Activated T-cell treated with anti-CD3 and anti-CD28 coated beads for 1 hour (primary cell): ENCODE results near the gene SIAH3.
A peak's percentile ranks its signal among the peaks of the same experiment; 100 is the strongest.

Experiments
- DNase-seq: peaks from one replicate; pipeline ENCODE4 v3.0.0-alpha.2; 2020; ENCODE audit warnings: low read depth

SIAH3 gene

DNA sequence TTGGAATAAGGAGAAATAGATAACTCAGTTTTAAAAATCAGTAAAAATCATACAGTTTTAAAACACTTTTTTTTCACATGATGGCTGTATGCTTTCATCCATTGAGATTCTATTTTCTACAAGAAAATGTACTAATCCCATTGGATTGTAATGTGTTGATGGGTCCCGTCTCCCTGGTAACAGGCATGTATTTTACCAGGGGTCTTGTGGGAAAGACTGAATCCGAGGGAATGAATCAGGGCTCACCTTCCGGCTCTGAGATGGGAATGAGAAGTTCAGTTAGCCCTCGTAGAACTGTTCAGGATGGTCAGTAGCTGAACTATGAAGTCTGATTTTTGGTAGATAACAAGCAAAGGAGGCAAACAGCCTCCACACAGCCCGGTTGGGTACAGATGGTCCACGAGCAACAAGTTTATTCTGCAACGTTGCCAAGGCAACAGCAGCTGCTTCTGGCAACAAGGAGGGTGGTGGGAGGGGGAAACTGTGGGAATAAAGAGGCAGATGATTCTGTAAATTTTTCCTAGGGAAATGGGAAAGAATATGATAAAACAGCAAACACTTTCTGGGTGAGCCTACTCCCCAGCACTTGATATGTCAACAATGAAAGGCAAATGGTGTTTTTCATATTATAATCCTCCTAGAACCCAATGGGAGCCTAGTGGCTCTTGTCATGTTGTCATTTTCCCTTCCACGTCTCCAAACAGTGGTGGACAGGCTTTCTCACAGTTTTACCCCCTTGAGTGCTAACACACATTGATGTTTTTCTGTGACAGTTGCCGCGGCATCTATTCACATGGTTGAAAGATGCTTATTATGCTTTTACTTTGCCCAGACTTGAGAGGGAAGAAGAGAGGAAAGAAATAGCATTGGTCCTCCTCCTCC, 12.4 kb upstream of the SIAH3 start:
- no peak for DNase-seq

GRCh38 chr13:45861322-45861721, 9.8 kb upstream of the SIAH3 start:
- DNase-seq, result no peak

GRCh38 chr13:45860240-45860639, 8.7 kb upstream of the SIAH3 start:
- no peak for DNase-seq

DNA sequence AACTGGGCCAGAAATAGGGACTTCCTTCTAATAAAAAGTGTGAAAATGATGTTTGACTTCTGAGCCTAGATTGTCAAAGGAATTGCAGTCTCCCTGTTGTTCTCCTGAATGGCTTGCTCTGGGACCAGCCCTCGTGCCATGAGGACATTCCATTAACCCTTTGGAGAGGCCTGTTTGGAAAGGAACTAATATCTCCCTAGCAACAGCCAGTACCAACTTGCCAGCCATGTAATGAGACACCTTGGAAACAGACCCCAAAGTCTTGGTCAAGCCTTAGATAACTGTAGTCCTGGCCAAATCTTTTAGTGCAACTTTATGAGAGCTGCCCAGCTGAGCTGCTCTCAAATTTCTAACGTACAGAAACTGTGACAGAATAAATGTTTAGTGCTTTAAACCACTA, 8.2 kb upstream of the SIAH3 start:
- DNase-seq, result no peak

- no peak for DNase-seq
These were observed 941 bp upstream of the SIAH3 start for GRCh38 chr13:45852494-45852893.

DNA sequence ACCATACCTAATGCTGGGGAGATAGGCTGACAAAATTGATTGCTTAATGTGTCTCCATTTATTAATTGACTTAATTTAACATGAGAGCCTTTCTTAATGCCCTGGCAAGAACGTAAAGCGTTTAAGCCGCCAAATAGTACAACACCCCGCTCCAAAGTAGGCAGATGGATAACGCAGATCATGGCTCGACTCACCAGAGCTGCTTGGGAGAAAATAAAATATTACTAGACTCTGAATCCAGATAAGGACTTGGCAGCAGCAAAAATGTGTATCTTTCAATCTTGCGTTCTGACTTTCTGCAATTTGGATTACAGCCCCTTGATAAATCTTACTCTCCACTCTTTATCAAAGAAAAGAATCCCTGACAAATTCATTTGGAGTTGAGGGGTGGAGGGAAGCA, 403 bp upstream of the SIAH3 start:
- no peak for DNase-seq

GRCh38 chr13:45850027-45850613, 1.4 kb downstream of the SIAH3 start:
- DNase-seq, result no peak

DNA sequence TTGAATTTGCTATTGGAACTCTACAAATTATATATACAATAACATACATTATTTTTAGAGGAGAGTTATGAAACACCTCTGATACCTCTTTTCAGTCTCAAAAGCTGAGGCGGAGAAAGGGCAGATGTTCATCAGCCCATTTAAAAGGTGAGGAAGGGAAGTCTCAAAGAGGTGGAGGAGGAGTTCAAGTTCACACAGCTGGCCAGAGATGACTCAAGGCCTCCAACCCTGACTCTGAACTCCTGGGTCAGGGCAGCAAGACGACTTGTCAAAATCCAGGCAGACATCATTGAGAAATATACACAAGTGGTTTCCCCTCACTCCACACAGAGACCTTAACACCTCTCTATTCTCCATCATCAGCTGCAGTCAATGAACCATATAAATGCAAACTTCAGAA, 2.1 kb downstream of the SIAH3 start:
- DNase-seq, result no peak

GRCh38 chr13:45847554-45848224, 3.9 kb downstream of the SIAH3 start:
- DNase-seq, result peak; percentile 19

- DNase-seq, result no peak
These were observed 4.9 kb downstream of the SIAH3 start for GRCh38 chr13:45846681-45847080.

GRCh38 chr13:45838171-45838745, 13.3 kb downstream of the SIAH3 start:
- DNase-seq, result no peak

- no peak for DNase-seq
These were observed 14.4 kb downstream of the SIAH3 start for GRCh38 chr13:45837111-45837510.

- DNase-seq, result no peak
These were observed 17.1 kb downstream of the SIAH3 start for GRCh38 chr13:45834411-45834994.

DNA sequence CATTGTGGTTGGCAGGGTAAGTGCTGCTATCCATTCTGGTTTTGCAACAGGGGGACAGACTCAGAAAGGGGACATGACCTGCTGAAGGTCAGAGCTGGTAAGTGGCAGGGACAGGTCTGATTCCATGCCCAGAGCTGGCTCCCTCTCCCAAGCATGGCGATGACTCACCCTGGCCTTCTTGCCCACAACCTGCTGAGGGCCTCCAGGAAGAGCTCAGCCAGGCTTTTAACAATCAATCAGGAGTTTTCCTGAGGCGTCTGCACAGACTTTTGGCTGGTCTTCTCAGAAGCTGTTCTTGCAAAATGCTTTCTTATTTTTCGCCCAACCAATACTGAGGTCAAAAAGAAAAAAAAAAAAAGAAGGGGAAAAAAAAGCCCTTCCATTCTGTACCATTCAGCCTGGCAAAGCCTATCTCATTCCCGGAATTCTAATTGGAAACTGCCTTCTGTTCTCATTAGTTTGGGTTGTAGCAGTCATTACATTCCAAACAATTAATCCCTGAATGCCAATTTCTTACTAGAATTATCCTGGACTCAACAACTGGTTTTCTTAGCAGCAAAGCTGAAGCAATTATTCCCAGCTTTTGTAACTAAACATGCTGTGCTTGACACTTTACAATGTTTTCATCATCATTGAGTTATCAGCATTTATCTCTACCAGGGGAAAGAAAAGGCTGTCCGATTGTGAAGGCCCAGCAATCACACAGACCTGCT, 17.7 kb downstream of the SIAH3 start:
- DNase-seq, result no peak

GRCh38 chr13:45833242-45833641, 18.3 kb downstream of the SIAH3 start:
- DNase-seq, result no peak

- no peak for DNase-seq
These were observed 19.7 kb downstream of the SIAH3 start for GRCh38 chr13:45831851-45832250.

GRCh38 chr13:45830121-45830520, 21.4 kb downstream of the SIAH3 start:
- no peak for DNase-seq

DNA sequence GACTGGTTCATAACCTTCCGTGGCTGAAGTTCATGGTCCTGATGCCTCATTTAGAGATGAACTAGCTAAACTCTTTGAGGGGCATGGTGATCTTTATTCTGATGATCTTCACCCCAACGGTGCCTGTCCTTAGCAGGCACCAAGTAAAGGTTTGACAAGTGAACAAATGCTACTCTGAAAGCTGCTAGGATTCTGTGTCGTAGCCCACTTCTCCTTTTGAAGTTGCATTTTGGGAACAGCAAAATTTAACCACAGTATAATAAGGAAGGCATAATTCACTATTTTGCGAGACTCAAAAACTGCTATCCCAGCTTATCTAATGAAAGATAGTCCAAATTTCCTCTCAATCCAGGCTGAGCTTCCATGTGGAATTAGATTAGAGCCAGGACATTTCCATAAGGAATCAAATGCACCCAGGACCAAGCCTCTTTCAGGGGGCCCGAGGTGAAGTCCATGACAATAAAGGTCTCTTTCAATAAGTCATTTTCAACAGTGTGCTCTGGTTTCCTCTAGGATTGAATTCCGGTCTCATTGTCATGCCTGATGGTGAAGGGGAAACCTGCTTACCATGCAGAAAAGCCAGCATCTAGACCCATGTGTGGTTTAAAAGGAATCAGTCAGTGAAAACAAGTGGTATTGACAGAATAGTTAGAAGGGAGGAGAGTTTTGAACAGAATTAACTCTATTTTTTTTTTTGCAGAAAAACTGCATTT, 23.1 kb downstream of the SIAH3 start:
- no peak for DNase-seq

GRCh38 chr13:45827318-45827717, 24.2 kb downstream of the SIAH3 start:
- no peak for DNase-seq

DNA sequence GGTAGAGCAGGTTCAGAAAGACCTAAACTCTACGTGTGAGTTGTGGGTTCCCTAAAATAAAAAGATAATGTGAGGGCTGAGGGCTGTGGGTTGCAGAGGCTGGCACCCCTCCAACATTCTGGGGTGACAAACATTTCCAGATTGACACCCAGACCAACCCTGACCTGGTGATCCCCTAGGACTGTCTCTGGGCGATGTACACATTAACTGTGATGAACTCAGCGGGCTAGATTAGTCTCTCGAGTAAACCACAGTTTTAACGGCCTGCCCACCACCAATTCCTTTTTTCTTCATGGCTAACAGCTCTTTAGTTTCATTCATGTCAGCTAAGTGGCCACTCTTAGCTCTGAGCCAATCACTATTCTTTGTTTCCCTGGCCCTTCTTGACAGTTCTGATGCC, 24.8 kb downstream of the SIAH3 start:
- no peak for DNase-seq

DNA sequence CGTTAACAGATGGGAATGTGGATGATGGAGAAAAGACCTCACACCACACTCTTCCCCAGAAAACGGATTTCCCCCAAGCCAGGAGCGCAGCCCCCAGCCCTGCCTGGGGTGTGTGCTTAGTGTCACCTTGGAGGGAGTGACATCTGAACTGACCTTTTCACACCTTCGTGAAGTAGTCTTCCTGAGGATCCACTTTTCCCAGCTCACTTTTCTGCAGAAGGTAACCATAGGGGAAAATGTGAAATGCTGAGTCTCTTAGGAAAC, 26.2 kb downstream of the SIAH3 start:
- no peak for DNase-seq
